ENCODE measurements around the gene LSM10. TPM values are rescaled to one million over a fixed set of nuclear protein-coding genes. Genes with fewer than 3 reads are reported as not detected.
A peak's percentile ranks its signal among the peaks of the same experiment; 100 is the strongest.

Gene LSM10
- total RNA-seq, 2 donors from 2014 or later = 36.8 to 72.7 TPM

DNA sequence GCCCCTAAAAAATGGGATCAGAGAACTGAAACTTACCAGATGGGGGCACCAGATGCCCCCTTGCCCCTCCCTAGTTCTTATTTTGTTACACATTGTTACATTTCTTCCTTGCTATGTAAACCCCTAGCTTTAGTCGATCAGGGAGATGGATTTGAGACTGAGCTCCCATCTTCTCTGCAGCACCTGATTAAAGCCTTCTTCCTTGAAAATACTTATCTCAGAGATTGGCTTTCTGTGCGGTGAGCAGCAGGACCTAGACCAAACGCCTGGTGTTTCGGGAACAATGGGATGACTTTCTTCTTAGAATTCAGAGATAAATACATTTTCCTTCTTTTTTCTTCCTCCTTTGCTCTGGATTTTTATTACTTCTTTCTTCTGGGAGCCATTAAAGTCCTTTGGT lies 16.7 kb upstream of the LSM10 start:
- WGBS = 82% methylated on average over 4 of the region's 4 CpGs
- intact Hi-C loops (cut with DNase I) = no loop called here
- no peaks in the 10 kb centered on the region for H3K9me3 ChIP-seq
- no peaks in the 10 kb centered on the region for H3K27me3 ChIP-seq (replicated peaks; ENCODE audit: insufficient read depth)
- no peak for TF ChIP-seq POLR2A (IDR thresholded peaks at IDR 0.05)
- TF ChIP-seq, protein P1, sequence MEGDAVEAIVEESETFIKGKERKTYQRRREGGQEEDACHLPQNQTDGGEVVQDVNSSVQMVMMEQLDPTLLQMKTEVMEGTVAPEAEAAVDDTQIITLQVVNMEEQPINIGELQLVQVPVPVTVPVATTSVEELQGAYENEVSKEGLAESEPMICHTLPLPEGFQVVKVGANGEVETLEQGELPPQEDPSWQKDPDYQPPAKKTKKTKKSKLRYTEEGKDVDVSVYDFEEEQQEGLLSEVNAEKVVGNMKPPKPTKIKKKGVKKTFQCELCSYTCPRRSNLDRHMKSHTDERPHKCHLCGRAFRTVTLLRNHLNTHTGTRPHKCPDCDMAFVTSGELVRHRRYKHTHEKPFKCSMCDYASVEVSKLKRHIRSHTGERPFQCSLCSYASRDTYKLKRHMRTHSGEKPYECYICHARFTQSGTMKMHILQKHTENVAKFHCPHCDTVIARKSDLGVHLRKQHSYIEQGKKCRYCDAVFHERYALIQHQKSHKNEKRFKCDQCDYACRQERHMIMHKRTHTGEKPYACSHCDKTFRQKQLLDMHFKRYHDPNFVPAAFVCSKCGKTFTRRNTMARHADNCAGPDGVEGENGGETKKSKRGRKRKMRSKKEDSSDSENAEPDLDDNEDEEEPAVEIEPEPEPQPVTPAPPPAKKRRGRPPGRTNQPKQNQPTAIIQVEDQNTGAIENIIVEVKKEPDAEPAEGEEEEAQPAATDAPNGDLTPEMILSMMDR (IDR thresholded peaks at IDR 0.05) = no peak
- no peaks in the 10 kb centered on the region for H3K4me1 ChIP-seq (replicated peaks)
- no peak overlapping the region for H3K27ac ChIP-seq
- no peak for DNase-seq (ENCODE audit: low spot score)
- no peak overlapping the region for H3K4me3 ChIP-seq
- no peaks in the 10 kb centered on the region for H3K36me3 ChIP-seq

- H3K9me3 ChIP-seq = no peaks in the 10 kb centered on the region
- 56% methylated on average over 11 of the region's 11 CpGs for WGBS
- TF ChIP-seq, protein P1 (IDR thresholded peaks at IDR 0.05) = no peak
- TF ChIP-seq POLR2A (IDR thresholded peaks at IDR 0.05) (no peak), POLR2AphosphoS5 (IDR thresholded peaks at IDR 0.05) (no peak)
- intact Hi-C loops (cut with DNase I) = no loop called here
- no peaks in the 10 kb centered on the region for H3K4me1 ChIP-seq (replicated peaks)
- no peaks in the 10 kb centered on the region for H3K36me3 ChIP-seq
- DNase-seq (ENCODE audit: low spot score) = no peak
- no peak overlapping the region for H3K27ac ChIP-seq
- H3K27me3 ChIP-seq (replicated peaks; ENCODE audit: insufficient read depth) = no peaks in the 10 kb centered on the region
- H3K4me3 ChIP-seq = no peak overlapping the region
Measured at GRCh38 chr1:36411674-36412648, 14.3 kb upstream of the LSM10 start.

GRCh38 chr1:36408479-36408878 lies 10.8 kb upstream of the LSM10 start:
- Histone ChIP-seq H3K4me1 (replicated peaks) (no peaks in the 10 kb centered on the region), H3K27me3 (replicated peaks; ENCODE audit: insufficient read depth) (no peaks in the 10 kb centered on the region), H3K36me3 (no peaks in the 10 kb centered on the region), H3K27ac (no peak overlapping the region), H3K4me3 (no peak overlapping the region), H3K9me3 (no peaks in the 10 kb centered on the region)
- TF ChIP-seq POLR2A (IDR thresholded peaks at IDR 0.05) (no peak), POLR2AphosphoS5 (IDR thresholded peaks at IDR 0.05) (peak; percentile 18)
- 36% methylated on average over 2 of the region's 2 CpGs for WGBS
- intact Hi-C loops (cut with DNase I) = no loop called here
- DNase-seq (ENCODE audit: low spot score) = no peak

- Histone ChIP-seq H3K9me3 (no peaks in the 10 kb centered on the region), H3K4me3 (no peak overlapping the region), H3K27ac (no peak overlapping the region), H3K36me3 (no peaks in the 10 kb centered on the region), H3K4me1 (replicated peaks) (no peaks in the 10 kb centered on the region), H3K27me3 (replicated peaks; ENCODE audit: insufficient read depth) (no peaks in the 10 kb centered on the region)
- intact Hi-C loops (cut with DNase I) = no loop called here
- 100% methylated on average over 1 of the region's 1 CpG for WGBS
- DNase-seq (ENCODE audit: low spot score) = no peak
- TF ChIP-seq, protein P1 (IDR thresholded peaks at IDR 0.05) = no peak
- no peak for TF ChIP-seq POLR2AphosphoS5 (IDR thresholded peaks at IDR 0.05)
- TF ChIP-seq POLR2A (IDR thresholded peaks at IDR 0.05) = no peak
Measured at GRCh38 chr1:36406440-36406839, 8.7 kb upstream of the LSM10 start.

GRCh38 chr1:36402504-36402890 lies 4.8 kb upstream of the LSM10 start:
- TF ChIP-seq POLR2AphosphoS5 (IDR thresholded peaks at IDR 0.05) = no peak
- no peak for TF ChIP-seq POLR2A (IDR thresholded peaks at IDR 0.05)
- TF ChIP-seq, protein P1 (IDR thresholded peaks at IDR 0.05) = no peak
- no peaks in the 10 kb centered on the region for H3K4me1 ChIP-seq (replicated peaks)
- H3K27me3 ChIP-seq (replicated peaks; ENCODE audit: insufficient read depth) = no peaks in the 10 kb centered on the region
- H3K36me3 ChIP-seq = no peaks in the 10 kb centered on the region
- intact Hi-C loops (cut with DNase I) = no loop called here
- no peaks in the 10 kb centered on the region for H3K9me3 ChIP-seq
- H3K27ac ChIP-seq = no peak overlapping the region
- WGBS = 91% methylated on average over 4 of the region's 4 CpGs
- DNase-seq (ENCODE audit: low spot score) = no peak
- H3K4me3 ChIP-seq = no peak overlapping the region
